HL-60 (cell line): ENCODE measurements around the gene PTPRN2.
A peak's percentile ranks its signal among the peaks of the same experiment; 100 is the strongest.

Experiments
- DNase-seq, 2 experiments: peaks; one replicate each; pipeline ENCODE4 v3.0.0-alpha.2; 2010 to 2020; ENCODE audit warnings: low read depth in 1 of 2, low spot score in 1 of 2
- H3K27ac ChIP-seq: fragments of 250-450 bp; sonication (Bioruptor Pico); replicated peaks from 2 replicates; pipeline ENCODE4 v1.5.1; 2020; ENCODE audit warnings: mild to moderate bottlenecking, moderate library complexity
- H3K27me3 ChIP-seq: fragments of 250-450 bp; sonication (Bioruptor Pico); 2 replicates; pipeline ENCODE4 v1.5.1; 2021; ENCODE audit warnings: mild to moderate bottlenecking, moderate library complexity; ENCODE audit not compliant: insufficient read depth, poor library complexity, severe bottlenecking
- H3K4me3 ChIP-seq: replicated peaks from 2 replicates; pipeline ENCODE4 v1.5.1; 2011; ENCODE audit warnings: mild to moderate bottlenecking, control low read depth, low read length; ENCODE audit not compliant: insufficient read depth
- CTCF ChIP-seq: IDR thresholded peaks from one replicate; pipeline ENCODE4 v1.5.1; 2011; ENCODE audit warnings: low read length, control low read depth, inconsistent platforms; ENCODE audit not compliant: insufficient read depth
- GABPA ChIP-seq: IDR thresholded peaks from 2 replicates; pipeline ENCODE4 v1.6.1; 2012; ENCODE audit warnings: low read depth
- POLR2AphosphoS5 ChIP-seq: IDR thresholded peaks from 2 replicates; pipeline ENCODE4 v1.6.1; 2012; ENCODE audit warnings: low read depth
- REST ChIP-seq: IDR thresholded peaks from 2 replicates; pipeline ENCODE4 v1.6.1; 2012; ENCODE audit warnings: low read depth; ENCODE audit not compliant: insufficient replicate concordance
- SPI1 ChIP-seq: IDR thresholded peaks from 2 replicates; pipeline ENCODE4 v1.6.1; 2012; ENCODE audit warnings: low read depth, mild to moderate bottlenecking, borderline replicate concordance

PTPRN2 gene

GRCh38 chr7:157855452-157856213, 732.0 kb downstream of the PTPRN2 start:
- H3K27me3 ChIP-seq: no peaks in the 10 kb centered on the region
- TF ChIP-seq CTCF (no peak), POLR2AphosphoS5 (no peak), SPI1 (no peak), REST (no peak), GABPA (no peak)

GRCh38 chr7:157855016-157855415, 732.6 kb downstream of the PTPRN2 start:
- Histone ChIP-seq H3K27me3 (no peaks in the 10 kb centered on the region), H3K27ac (no peak overlapping the region), H3K4me3 (no peak overlapping the region; the same call in 1 of the 2 replicates)
- no peak for TF ChIP-seq CTCF
- no peak for TF ChIP-seq POLR2AphosphoS5
- TF ChIP-seq GABPA: no peak
- TF ChIP-seq SPI1: no peak
- DNase-seq: no peak

More at GRCh38 chr7:157855452-157856213, 732.0 kb downstream of the PTPRN2 start:
- DNase-seq: no peak
- no peak overlapping the region for H3K27ac ChIP-seq
- H3K4me3 ChIP-seq: no peak overlapping the region

GRCh38 chr7:157854066-157854891, 733.3 kb downstream of the PTPRN2 start:
- DNase-seq: peak; percentile 89 to 91
- TF ChIP-seq GABPA (no peak), POLR2AphosphoS5 (peak; percentile 70), SPI1 (peak; percentile 91)
- Histone ChIP-seq H3K27me3 (no peaks in the 10 kb centered on the region), H3K4me3 (no peak overlapping the region; the same call in none of the 2 replicates), H3K27ac (peak overlapping the region; percentile 74)

GRCh38 chr7:157853789-157854065, 733.9 kb downstream of the PTPRN2 start:
- Histone ChIP-seq H3K4me3 (no peak overlapping the region), H3K27ac (peak overlapping the region; percentile 74), H3K27me3 (no peaks in the 10 kb centered on the region)
- TF ChIP-seq REST: no peak
- TF ChIP-seq POLR2AphosphoS5: no peak
- no peak for TF ChIP-seq CTCF
- no peak for TF ChIP-seq GABPA
- no peak for TF ChIP-seq SPI1
- no peak for DNase-seq
